HG02623 (cell line): ENCODE data around the gene GABRG3.

Source experiments
- ATAC-seq: cut with Tn5 transposase; IDR thresholded peaks from one replicate; pipeline ENCODE4 v1.9.1; 2021; ENCODE audit warnings: moderate library complexity; ENCODE audit not compliant: unreplicated experiment

GABRG3 gene

GRCh38 chr15:27094235-27094634, 123.3 kb downstream of the GABRG3 start:
- no peak for ATAC-seq

GRCh38 chr15:27095886-27096624, 125.1 kb downstream of the GABRG3 start:
- ATAC-seq: no peak

GRCh38 chr15:27097506-27097905, 126.5 kb downstream of the GABRG3 start:
- ATAC-seq: no peak

- ATAC-seq: no peak
Measured at GRCh38 chr15:27101982-27102381, 131.0 kb downstream of the GABRG3 start.

- ATAC-seq: no peak
Measured at GRCh38 chr15:27111323-27111722, 140.3 kb downstream of the GABRG3 start.

- ATAC-seq: no peak
Measured at GRCh38 chr15:27114473-27114872, 143.5 kb downstream of the GABRG3 start.

- ATAC-seq: no peak
Measured at GRCh38 chr15:27119695-27120266, 148.8 kb downstream of the GABRG3 start.

GRCh38 chr15:27121672-27122071, 150.7 kb downstream of the GABRG3 start:
- no peak for ATAC-seq

- ATAC-seq: no peak
Measured at GRCh38 chr15:27123291-27123690, 152.3 kb downstream of the GABRG3 start.

- ATAC-seq: no peak
Measured at GRCh38 chr15:27123808-27124207, 152.8 kb downstream of the GABRG3 start.

GRCh38 chr15:27124287-27124871, 153.4 kb downstream of the GABRG3 start:
- no peak for ATAC-seq

GRCh38 chr15:27125185-27125584, 154.2 kb downstream of the GABRG3 start:
- ATAC-seq: no peak

GRCh38 chr15:27126449-27126848, 155.5 kb downstream of the GABRG3 start:
- ATAC-seq: no peak

- no peak for ATAC-seq
Measured at GRCh38 chr15:27127815-27128570, 157.0 kb downstream of the GABRG3 start.

GRCh38 chr15:27133249-27133648, 162.3 kb downstream of the GABRG3 start:
- ATAC-seq: no peak

GRCh38 chr15:27134481-27134880, 163.5 kb downstream of the GABRG3 start:
- no peak for ATAC-seq

GRCh38 chr15:27135151-27135550, 164.2 kb downstream of the GABRG3 start:
- ATAC-seq: no peak

GRCh38 chr15:27137127-27137526, 166.1 kb downstream of the GABRG3 start:
- no peak for ATAC-seq

GRCh38 chr15:27165590-27165989, 194.6 kb downstream of the GABRG3 start:
- no peak for ATAC-seq

GRCh38 chr15:27166917-27167316, 195.9 kb downstream of the GABRG3 start:
- no peak for ATAC-seq

- ATAC-seq: no peak
Measured at GRCh38 chr15:27167738-27168137, 196.8 kb downstream of the GABRG3 start.

- ATAC-seq: no peak
Measured at GRCh38 chr15:27170851-27171250, 199.9 kb downstream of the GABRG3 start.
